ENCODE data around the gene GNB1.

GNB1 gene

DNA sequence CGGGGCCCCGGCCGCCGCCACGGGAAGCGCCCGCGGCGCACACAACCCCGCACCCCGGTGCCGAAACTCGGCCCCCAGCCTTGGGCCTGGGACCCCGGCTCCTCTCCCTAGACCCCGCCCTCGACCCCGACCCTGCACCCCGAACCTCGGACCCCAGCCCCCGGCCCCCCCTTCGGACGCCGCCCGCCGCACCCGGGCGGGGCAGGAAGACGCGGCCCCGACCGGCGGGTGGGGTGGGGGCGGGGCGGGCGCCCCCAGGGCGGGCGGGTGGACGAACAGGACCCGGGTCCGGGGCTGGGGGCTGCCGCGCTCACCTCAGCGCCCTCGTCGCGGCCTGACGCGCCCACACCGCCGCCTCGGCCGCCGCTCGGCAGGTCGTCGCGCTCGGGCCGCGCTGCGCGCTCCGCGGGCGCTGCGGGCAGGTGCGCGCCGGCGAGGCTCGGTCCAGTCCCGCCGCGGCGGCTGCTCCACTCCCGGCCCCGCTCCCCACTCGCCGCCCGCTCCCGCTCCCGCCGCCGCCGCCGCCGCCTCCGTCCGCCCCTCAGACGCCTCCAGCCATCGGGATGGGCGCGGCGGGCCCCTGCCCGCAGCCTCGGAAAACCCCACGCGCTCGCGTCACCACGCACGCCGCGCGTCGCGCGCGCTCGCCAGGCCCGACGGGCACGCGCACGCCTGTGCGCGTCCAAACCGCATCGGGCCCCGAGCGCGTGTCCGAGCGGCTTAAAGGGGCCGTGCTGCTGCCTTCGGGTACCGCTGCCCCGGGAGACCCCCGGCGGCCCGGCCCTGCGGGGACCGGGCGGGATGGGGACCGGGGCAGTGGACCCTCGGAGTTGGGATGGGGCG, at the start of gene GNB1:
TSS of gene GNB1 (minus strand) at position 582 of the 843 bp plus-strand sequence. CDS start 65,634 bp downstream, outside the sequence.
- peak within 1 kb of the TSS; percentile 91 for H3K27ac ChIP-seq (ENCODE audit: poor library complexity, severe bottlenecking)
- peak; percentile 45 for ATAC-seq (ENCODE audit: low read depth)

DNA sequence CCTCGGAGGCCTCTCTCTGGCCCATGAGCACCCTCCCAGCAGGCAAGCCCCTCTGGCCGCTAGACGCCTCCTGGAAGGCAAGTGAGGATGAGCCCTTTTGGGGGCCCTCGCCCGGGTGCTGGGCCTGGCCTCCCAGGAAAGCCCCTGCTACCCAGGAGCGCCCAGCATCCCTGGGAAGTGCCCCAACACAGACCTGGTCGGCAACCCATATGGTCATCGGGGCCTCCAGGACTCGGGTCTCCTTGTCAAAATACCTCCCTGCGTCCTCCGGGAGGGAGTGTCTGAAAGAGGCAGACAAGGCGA, 49.2 kb upstream of the GNB1 start:
- Histone ChIP-seq H3K27me3 (ENCODE audit: insufficient read depth, poor library complexity, severe bottlenecking) (no peaks in the 10 kb centered on the region), H3K27ac (ENCODE audit: poor library complexity, severe bottlenecking) (no peak overlapping the region), H3K36me3 (ENCODE audit: low read depth) (no peaks in the 10 kb centered on the region), H3K9me3 (ENCODE audit: severe bottlenecking) (no peaks in the 10 kb centered on the region), H3K4me3 (ENCODE audit: severe bottlenecking) (no peak overlapping the region), H3K4me1 (ENCODE audit: insufficient read depth, poor library complexity, severe bottlenecking) (no peaks in the 10 kb centered on the region)
- no peak for ATAC-seq (ENCODE audit: low read depth)
- TF ChIP-seq, protein P1, sequence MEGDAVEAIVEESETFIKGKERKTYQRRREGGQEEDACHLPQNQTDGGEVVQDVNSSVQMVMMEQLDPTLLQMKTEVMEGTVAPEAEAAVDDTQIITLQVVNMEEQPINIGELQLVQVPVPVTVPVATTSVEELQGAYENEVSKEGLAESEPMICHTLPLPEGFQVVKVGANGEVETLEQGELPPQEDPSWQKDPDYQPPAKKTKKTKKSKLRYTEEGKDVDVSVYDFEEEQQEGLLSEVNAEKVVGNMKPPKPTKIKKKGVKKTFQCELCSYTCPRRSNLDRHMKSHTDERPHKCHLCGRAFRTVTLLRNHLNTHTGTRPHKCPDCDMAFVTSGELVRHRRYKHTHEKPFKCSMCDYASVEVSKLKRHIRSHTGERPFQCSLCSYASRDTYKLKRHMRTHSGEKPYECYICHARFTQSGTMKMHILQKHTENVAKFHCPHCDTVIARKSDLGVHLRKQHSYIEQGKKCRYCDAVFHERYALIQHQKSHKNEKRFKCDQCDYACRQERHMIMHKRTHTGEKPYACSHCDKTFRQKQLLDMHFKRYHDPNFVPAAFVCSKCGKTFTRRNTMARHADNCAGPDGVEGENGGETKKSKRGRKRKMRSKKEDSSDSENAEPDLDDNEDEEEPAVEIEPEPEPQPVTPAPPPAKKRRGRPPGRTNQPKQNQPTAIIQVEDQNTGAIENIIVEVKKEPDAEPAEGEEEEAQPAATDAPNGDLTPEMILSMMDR (IDR thresholded peaks at IDR 0.05; ENCODE audit: poor library complexity, severe bottlenecking), result no peak
- DNase-seq (ENCODE audit: low spot score), result no peak

More for the DNA sequence above, at the start of gene GNB1:
- H3K36me3 ChIP-seq (ENCODE audit: low read depth), result peaks cover 10% of the 10 kb centered on the region
- H3K27me3 ChIP-seq (ENCODE audit: insufficient read depth, poor library complexity, severe bottlenecking), result no peaks in the 10 kb centered on the region
- H3K4me3 ChIP-seq (ENCODE audit: severe bottlenecking), result peak within 1 kb of the TSS; percentile 99
- peaks cover 31% of the 10 kb centered on the region for H3K4me1 ChIP-seq (ENCODE audit: insufficient read depth, poor library complexity, severe bottlenecking)
- TF ChIP-seq, protein P1 (IDR thresholded peaks at IDR 0.05; ENCODE audit: poor library complexity, severe bottlenecking), result no peak
- DNase-seq (ENCODE audit: low spot score), result peak; percentile 77
- no peaks in the 10 kb centered on the region for H3K9me3 ChIP-seq (ENCODE audit: severe bottlenecking)

DNA sequence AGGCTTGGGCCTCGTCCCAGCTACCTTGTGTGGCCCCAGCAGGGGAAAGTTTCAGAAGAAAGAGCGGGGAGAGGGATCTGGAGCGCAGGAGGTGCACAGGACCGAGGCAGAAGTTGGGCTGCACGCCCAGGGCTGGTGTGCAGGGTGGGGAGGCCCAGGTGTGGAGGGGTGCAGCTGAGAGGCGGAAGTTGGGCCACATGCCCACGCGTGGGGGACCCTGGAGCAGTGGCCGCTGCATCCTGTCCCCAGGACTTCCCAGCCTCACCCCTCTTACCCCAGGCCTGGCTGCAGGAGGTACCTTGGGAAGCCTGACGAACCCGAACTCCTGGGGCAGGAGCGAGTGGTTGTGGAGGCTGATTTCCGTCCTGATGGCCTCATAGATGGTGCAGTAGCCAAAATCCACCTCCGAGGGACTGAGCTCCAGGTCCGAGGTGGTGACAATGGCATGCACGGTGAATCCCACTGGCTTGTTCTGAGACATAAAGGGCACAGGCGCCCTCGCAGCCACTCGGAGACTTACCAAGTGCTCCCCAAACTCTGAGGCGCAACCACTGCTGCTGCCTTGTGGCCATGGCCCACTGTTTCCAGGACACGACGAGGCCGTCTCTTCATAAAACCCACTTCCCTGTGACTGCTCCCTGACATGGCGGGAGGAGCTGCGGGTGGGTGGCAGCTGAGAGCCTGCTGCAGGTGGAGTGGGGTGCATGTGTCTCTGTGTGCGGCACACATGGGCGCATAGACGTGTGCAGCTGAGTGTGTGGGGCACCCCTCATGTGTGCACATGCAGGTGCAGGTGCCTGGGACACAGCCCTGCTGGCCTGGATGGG, 48.6 kb upstream of the GNB1 start:
- no peaks in the 10 kb centered on the region for H3K4me1 ChIP-seq (ENCODE audit: insufficient read depth, poor library complexity, severe bottlenecking)
- no peak for DNase-seq (ENCODE audit: low spot score)
- H3K27me3 ChIP-seq (ENCODE audit: insufficient read depth, poor library complexity, severe bottlenecking), result no peaks in the 10 kb centered on the region
- H3K9me3 ChIP-seq (ENCODE audit: severe bottlenecking), result no peaks in the 10 kb centered on the region
- TF ChIP-seq, protein P1 (IDR thresholded peaks at IDR 0.05; ENCODE audit: poor library complexity, severe bottlenecking), result no peak
- no peak overlapping the region for H3K4me3 ChIP-seq (ENCODE audit: severe bottlenecking)
- H3K27ac ChIP-seq (ENCODE audit: poor library complexity, severe bottlenecking), result no peak overlapping the region
- no peaks in the 10 kb centered on the region for H3K36me3 ChIP-seq (ENCODE audit: low read depth)
- no peak for ATAC-seq (ENCODE audit: low read depth)

DNA sequence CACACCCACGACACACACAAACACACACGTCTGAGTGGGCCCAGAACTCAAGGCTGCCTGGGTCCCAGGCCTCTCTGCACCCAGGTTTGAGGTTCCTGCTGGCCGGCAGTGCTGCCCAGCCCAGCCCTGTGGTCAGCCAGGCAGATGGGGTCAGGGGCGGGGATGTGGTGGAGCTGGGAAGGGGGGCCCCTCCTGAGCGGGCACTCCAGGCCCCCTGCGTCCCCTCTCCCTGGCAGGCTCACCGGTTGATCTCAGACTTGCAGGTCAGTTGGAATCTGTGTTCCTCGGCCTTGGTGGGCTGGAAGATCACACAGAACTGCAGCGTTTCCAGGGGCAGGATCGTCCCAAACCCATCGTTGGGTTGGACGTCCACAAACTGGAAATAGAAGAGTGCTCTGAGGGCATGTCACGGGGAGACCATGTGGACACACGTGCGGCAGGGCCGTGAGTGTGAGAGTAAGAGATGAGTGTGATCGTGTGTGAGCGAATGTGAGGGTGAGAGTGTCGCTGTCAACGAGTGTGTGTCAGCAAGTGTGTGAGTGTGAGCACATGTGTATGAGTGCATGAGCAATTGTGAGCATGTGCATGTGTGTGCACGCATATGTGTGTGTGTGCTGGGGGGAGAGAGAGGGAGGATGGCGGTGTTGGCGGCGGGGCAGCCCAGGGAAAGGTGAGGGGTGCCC, 47.9 kb upstream of the GNB1 start:
- Histone ChIP-seq H3K9me3 (ENCODE audit: severe bottlenecking) (no peaks in the 10 kb centered on the region), H3K4me1 (ENCODE audit: insufficient read depth, poor library complexity, severe bottlenecking) (no peaks in the 10 kb centered on the region), H3K36me3 (ENCODE audit: low read depth) (no peaks in the 10 kb centered on the region), H3K27me3 (ENCODE audit: insufficient read depth, poor library complexity, severe bottlenecking) (no peaks in the 10 kb centered on the region), H3K27ac (ENCODE audit: poor library complexity, severe bottlenecking) (no peak overlapping the region), H3K4me3 (ENCODE audit: severe bottlenecking) (no peak overlapping the region)
- ATAC-seq (ENCODE audit: low read depth), result no peak
- DNase-seq (ENCODE audit: low spot score), result no peak
- TF ChIP-seq, protein P1 (IDR thresholded peaks at IDR 0.05; ENCODE audit: poor library complexity, severe bottlenecking), result no peak

All from RWPE2 (cell line).